ENCODE measurements around the gene ATG9A. TPM values are rescaled to one million over a fixed set of nuclear protein-coding genes. Genes with fewer than 3 reads are reported as not detected.

Gene ATG9A
- total and polyA plus RNA-seq, 2 experiments from 2014 or later: 75.1 to 85.0 TPM

DNA sequence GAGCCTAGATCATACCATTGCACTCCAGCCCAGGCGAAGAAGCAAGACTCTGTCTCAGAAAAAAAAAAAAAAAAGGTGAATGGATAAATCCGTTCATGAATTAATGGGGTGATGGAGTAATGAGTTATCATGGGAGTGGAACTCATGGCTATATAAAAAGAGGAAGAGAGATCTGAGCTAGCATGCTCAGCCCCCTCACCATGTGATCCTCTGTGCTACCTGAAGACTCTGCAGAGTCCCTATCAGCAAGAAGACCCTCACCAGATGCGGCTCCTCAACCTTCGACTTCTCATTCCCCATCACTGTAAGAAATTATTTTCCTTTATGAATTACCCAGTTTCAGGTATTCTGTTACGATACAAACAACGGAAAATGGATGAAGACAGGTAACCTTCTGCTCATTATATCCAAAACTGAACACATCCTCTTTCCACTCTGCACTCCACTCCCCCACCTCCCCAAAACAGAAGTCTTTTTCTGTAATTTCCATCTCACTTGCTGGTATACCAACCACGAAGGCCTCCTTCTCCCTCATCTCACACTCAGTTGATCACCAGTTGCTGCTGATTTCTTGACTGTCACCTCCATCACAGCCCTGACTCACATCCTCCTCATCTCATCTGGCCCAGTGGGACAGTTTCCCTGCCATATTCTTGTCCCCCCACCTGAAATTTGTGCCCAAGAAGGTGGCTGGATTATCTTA is 42.5 kb downstream of the ATG9A start:
- H3K27ac ChIP-seq: no peak overlapping the region
- H3K4me3 ChIP-seq: no peak overlapping the region
- DNase-seq (ENCODE audit: low read depth in 1 of 2, low spot score in 1 of 2): no peak
- peaks cover 25% of the 10 kb centered on the region for H3K36me3 ChIP-seq
- TF ChIP-seq, protein P1, sequence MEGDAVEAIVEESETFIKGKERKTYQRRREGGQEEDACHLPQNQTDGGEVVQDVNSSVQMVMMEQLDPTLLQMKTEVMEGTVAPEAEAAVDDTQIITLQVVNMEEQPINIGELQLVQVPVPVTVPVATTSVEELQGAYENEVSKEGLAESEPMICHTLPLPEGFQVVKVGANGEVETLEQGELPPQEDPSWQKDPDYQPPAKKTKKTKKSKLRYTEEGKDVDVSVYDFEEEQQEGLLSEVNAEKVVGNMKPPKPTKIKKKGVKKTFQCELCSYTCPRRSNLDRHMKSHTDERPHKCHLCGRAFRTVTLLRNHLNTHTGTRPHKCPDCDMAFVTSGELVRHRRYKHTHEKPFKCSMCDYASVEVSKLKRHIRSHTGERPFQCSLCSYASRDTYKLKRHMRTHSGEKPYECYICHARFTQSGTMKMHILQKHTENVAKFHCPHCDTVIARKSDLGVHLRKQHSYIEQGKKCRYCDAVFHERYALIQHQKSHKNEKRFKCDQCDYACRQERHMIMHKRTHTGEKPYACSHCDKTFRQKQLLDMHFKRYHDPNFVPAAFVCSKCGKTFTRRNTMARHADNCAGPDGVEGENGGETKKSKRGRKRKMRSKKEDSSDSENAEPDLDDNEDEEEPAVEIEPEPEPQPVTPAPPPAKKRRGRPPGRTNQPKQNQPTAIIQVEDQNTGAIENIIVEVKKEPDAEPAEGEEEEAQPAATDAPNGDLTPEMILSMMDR (IDR thresholded peaks at IDR 0.05; ENCODE audit: low read depth, low read length): no peak
- H3K9me3 ChIP-seq (ENCODE audit: low read depth): no peaks in the 10 kb centered on the region
- no peaks in the 10 kb centered on the region for H3K27me3 ChIP-seq
- H3K4me1 ChIP-seq (ENCODE audit: low read depth): no peaks in the 10 kb centered on the region

DNA sequence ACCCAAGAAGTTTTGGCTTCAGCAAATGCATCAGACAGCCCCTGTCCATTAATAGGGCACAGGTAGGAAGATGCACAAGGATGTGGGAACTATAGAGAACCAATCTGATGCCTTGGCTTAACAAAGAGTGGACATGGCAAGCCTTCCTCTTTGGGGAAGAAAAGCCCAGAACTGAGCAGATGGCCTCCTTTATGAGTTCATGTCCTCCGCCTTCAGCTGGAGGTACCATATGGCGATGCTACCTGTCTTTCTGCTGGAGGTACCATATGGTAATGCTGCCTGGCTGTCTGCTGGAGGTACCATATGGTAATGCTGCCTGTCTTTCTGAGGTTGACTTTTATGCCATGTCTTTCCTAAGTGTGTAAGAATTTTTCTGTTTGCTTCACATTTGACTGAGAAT is 45.3 kb downstream of the ATG9A start:
- peaks cover 2% of the 10 kb centered on the region for H3K4me1 ChIP-seq (ENCODE audit: low read depth)
- H3K27ac ChIP-seq: no peak overlapping the region
- TF ChIP-seq, protein P1 (IDR thresholded peaks at IDR 0.05; ENCODE audit: low read depth, low read length): no peak
- no peak overlapping the region for H3K4me3 ChIP-seq
- DNase-seq (ENCODE audit: low read depth in 1 of 2, low spot score in 1 of 2): no peak
- peaks cover 36% of the 10 kb centered on the region for H3K36me3 ChIP-seq
- H3K9me3 ChIP-seq (ENCODE audit: low read depth): no peaks in the 10 kb centered on the region
- H3K27me3 ChIP-seq: no peaks in the 10 kb centered on the region

DNA sequence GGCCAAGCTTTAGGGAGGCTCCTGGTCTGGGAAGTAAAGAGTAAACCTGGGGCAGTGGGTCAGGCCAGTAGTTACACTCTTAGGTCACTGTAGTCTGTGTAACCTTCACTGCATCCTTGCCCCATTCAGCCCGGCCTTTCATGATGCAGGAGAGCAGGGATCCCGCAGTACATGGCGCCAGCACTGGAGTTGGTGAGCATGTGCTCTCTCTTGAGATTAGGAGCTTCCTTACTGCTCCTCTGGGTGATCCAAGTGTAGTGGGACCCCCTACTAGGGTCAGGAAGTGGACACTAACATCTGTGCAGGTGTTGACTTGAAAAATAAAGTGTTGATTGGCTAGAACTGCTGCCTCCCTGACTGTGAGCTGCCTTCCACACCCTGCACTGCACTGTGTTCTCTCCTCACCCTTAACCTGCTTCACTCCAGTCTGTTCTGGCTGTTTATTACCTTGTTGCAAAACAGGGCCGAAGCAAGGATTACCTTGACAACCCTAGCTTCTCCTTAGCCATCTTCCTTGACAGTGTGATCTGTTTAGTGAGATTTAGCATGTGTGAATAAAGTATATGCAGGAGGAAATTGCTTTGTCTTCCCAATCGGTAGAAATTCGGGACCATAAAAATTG is 46.2 kb downstream of the ATG9A start:
- Histone ChIP-seq H3K9me3 (ENCODE audit: low read depth) (no peaks in the 10 kb centered on the region), H3K4me1 (ENCODE audit: low read depth) (peaks cover 4% of the 10 kb centered on the region), H3K4me3 (no peak overlapping the region), H3K27me3 (no peaks in the 10 kb centered on the region), H3K27ac (no peak overlapping the region), H3K36me3 (peaks cover 36% of the 10 kb centered on the region)
- no peak for DNase-seq (ENCODE audit: low read depth in 1 of 2, low spot score in 1 of 2)
- TF ChIP-seq, protein P1 (IDR thresholded peaks at IDR 0.05; ENCODE audit: low read depth, low read length): no peak

DNA sequence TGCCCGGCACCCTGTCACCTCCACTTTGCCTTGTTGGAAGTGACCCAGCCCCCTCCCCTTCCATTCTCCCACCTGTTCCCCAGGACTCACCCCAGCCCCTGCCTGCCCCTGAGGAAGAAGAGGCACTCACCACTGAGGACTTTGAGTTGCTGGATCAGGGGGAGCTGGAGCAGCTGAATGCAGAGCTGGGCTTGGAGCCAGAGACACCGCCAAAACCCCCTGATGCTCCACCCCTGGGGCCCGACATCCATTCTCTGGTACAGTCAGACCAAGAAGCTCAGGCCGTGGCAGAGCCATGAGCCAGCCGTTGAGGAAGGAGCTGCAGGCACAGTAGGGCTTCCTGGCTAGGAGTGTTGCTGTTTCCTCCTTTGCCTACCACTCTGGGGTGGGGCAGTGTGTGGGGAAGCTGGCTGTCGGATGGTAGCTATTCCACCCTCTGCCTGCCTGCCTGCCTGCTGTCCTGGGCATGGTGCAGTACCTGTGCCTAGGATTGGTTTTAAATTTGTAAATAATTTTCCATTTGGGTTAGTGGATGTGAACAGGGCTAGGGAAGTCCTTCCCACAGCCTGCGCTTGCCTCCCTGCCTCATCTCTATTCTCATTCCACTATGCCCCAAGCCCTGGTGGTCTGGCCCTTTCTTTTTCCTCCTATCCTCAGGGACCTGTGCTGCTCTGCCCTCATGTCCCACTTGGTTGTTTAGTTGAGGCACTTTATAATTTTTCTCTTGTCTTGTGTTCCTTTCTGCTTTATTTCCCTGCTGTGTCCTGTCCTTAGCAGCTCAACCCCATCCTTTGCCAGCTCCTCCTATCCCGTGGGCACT is 46.9 kb downstream of the ATG9A start:
- peaks cover 36% of the 10 kb centered on the region for H3K36me3 ChIP-seq
- peaks cover 4% of the 10 kb centered on the region for H3K4me1 ChIP-seq (ENCODE audit: low read depth)
- TF ChIP-seq, protein P1 (IDR thresholded peaks at IDR 0.05; ENCODE audit: low read depth, low read length): no peak
- DNase-seq (ENCODE audit: low read depth in 1 of 2, low spot score in 1 of 2): no peak
- H3K27me3 ChIP-seq: no peaks in the 10 kb centered on the region
- H3K27ac ChIP-seq: no peak overlapping the region
- no peaks in the 10 kb centered on the region for H3K9me3 ChIP-seq (ENCODE audit: low read depth)
- H3K4me3 ChIP-seq: no peak overlapping the region

DNA sequence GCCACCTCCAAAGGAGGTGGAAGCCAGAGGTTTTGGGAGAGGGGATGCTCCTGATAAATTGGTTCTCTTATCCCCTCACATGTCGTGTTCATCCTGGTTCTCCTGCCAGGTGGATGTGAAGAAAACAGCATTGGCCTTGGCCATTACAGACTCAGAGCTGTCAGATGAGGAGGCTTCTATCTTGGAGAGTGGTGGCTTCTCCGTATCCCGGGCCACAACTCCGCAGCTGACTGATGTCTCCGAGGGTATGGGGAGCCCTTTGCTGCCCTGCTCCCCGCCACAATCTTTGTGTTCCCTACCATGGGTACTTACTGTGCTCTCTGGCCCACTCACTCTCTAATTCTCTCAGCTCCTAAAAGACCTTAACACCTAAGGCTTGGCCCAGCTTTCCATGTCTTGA is 47.9 kb downstream of the ATG9A start:
- no peak for DNase-seq (ENCODE audit: low read depth in 1 of 2, low spot score in 1 of 2)
- H3K36me3 ChIP-seq: peaks cover 36% of the 10 kb centered on the region
- H3K9me3 ChIP-seq (ENCODE audit: low read depth): no peaks in the 10 kb centered on the region
- H3K4me3 ChIP-seq: no peak overlapping the region
- TF ChIP-seq, protein P1 (IDR thresholded peaks at IDR 0.05; ENCODE audit: low read depth, low read length): no peak
- peaks cover 4% of the 10 kb centered on the region for H3K4me1 ChIP-seq (ENCODE audit: low read depth)
- no peaks in the 10 kb centered on the region for H3K27me3 ChIP-seq
- no peak overlapping the region for H3K27ac ChIP-seq

All from cardiac muscle cell (in vitro differentiated cells and primary cell).